Measurements from ENCODE around the gene RNF144B.

Gene RNF144B

DNA sequence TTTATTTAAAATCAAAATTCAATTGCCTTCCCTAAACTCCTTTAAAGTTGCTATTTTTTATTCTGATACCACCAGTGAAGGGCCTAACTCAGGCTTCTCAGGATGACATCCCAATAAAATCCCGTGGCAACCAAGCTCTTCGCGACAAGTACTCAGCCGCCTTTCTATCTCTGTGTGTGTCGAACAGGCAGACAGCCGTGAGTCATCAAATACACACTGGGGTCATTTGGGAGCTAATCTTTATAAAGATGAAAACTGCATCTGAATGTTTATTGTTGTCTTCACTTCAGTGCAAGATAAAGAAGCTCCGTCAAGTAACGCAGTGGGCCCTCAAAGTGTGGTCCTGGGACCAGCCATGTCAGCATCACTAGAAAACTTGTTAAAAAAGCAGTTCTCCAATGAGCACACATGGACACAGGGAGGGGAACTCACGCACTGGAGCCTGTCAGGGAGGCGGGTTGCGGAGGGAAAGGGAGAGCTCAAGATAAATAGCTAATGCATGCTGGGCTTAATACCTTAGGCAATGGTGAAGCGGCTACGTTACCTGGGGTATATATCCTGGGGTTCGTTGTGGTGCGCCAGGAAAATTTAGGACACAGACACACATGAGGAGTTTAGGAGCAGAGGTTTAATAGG, 119.3 kb downstream of the RNF144B start:
- in situ Hi-C loops (cut with MboI; ENCODE audit: low sequenced_read_pairs), result no loop called here

- in situ Hi-C loops (cut with MboI; ENCODE audit: low sequenced_read_pairs), result no loop called here
Observed at GRCh38 chr6:18507018-18507415, 119.9 kb downstream of the RNF144B start.

GRCh38 chr6:18507561-18507960, 120.4 kb downstream of the RNF144B start:
- in situ Hi-C loops (cut with MboI; ENCODE audit: low sequenced_read_pairs), result no loop called here

GRCh38 chr6:18509871-18510643, 122.9 kb downstream of the RNF144B start:
- in situ Hi-C loops (cut with MboI; ENCODE audit: low sequenced_read_pairs), result no loop called here

DNA sequence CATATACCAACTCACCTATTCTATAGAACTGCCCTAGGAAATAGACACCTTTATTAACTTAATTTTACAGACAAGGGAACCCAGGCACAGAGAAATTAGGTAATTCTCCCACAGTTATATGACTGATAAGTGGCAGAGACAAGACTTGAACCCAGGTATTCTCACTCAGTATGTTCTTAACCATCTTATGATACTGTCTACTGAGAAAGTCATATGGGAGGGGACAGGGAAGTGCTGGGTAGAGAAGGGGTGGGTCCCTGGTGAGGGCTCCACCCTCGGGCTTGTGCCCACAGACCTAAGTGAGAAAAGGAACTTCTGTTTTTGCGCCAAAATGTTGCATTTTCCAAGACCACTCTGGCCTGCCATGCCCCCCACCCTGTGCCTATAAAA, 123.5 kb downstream of the RNF144B start:
- in situ Hi-C loops (cut with MboI; ENCODE audit: low sequenced_read_pairs), result no loop called here

GRCh38 chr6:18511211-18511610, 124.1 kb downstream of the RNF144B start:
- in situ Hi-C loops (cut with MboI; ENCODE audit: low sequenced_read_pairs), result no loop called here

GRCh38 chr6:18513253-18513798, 126.2 kb downstream of the RNF144B start:
- in situ Hi-C loops (cut with MboI; ENCODE audit: low sequenced_read_pairs), result no loop called here

- in situ Hi-C loops (cut with MboI; ENCODE audit: low sequenced_read_pairs), result no loop called here
Observed at GRCh38 chr6:18514180-18514579, 127.0 kb downstream of the RNF144B start.

- in situ Hi-C loops (cut with MboI; ENCODE audit: low sequenced_read_pairs), result no loop called here
Observed at GRCh38 chr6:18515767-18516166, 128.6 kb downstream of the RNF144B start.

Measured in hTERT RPE-1 (cell line).